HG03469 (cell line): ENCODE data around the gene C1QTNF8.

Experiments used
- ATAC-seq: cut with Tn5 transposase; IDR thresholded peaks from one replicate; pipeline ENCODE4 v1.9.1; 2021; ENCODE audit warnings: mild to moderate bottlenecking, moderate library complexity, moderate number of reproducible peaks; ENCODE audit not compliant: unreplicated experiment

The C1QTNF8 gene

GRCh38 chr16:1063728-1064127 is 32.3 kb downstream of the C1QTNF8 start:
- ATAC-seq, result no peak

GRCh38 chr16:1062895-1063294 is 33.1 kb downstream of the C1QTNF8 start:
- ATAC-seq, result no peak

GRCh38 chr16:1061769-1062505 is 34.1 kb downstream of the C1QTNF8 start:
- no peak for ATAC-seq

GRCh38 chr16:1060416-1061340 is 35.4 kb downstream of the C1QTNF8 start:
- no peak for ATAC-seq

GRCh38 chr16:1059310-1059709 is 36.7 kb downstream of the C1QTNF8 start:
- ATAC-seq, result no peak

GRCh38 chr16:1058216-1058615 is 37.8 kb downstream of the C1QTNF8 start:
- ATAC-seq, result no peak

- no peak for ATAC-seq
Measured at GRCh38 chr16:1057252-1057932, 38.7 kb downstream of the C1QTNF8 start.

- ATAC-seq, result no peak
Measured at GRCh38 chr16:1056196-1056595, 39.8 kb downstream of the C1QTNF8 start.

GRCh38 chr16:1055557-1055924 is 40.5 kb downstream of the C1QTNF8 start:
- ATAC-seq, result no peak

- ATAC-seq, result no peak
Measured at GRCh38 chr16:1054660-1055556, 41.1 kb downstream of the C1QTNF8 start.

- no peak for ATAC-seq
Measured at GRCh38 chr16:1053700-1054368, 42.2 kb downstream of the C1QTNF8 start.

- ATAC-seq, result no peak
Measured at GRCh38 chr16:1053121-1053521, 42.9 kb downstream of the C1QTNF8 start.

- no peak for ATAC-seq
Measured at GRCh38 chr16:1052721-1053120, 43.3 kb downstream of the C1QTNF8 start.

GRCh38 chr16:1051446-1051845 is 44.6 kb downstream of the C1QTNF8 start:
- ATAC-seq, result no peak

- ATAC-seq, result no peak
Measured at GRCh38 chr16:1050921-1051320, 45.1 kb downstream of the C1QTNF8 start.

GRCh38 chr16:1050516-1050915 is 45.5 kb downstream of the C1QTNF8 start:
- no peak for ATAC-seq

- ATAC-seq, result no peak
Measured at GRCh38 chr16:1049976-1050247, 46.1 kb downstream of the C1QTNF8 start.

GRCh38 chr16:1049113-1049975 is 46.7 kb downstream of the C1QTNF8 start:
- no peak for ATAC-seq

- no peak for ATAC-seq
Measured at GRCh38 chr16:1048442-1049112, 47.5 kb downstream of the C1QTNF8 start.
